Right atrium auricular region (tissue), 2 donors: ENCODE data around the gene CAPZB. TPM values are rescaled to one million over a fixed set of nuclear protein-coding genes. Genes with fewer than 3 reads are reported as not detected.
"Not testable (repeated sequence)": the region's sequence is repeated elsewhere in the genome, so short reads cannot be mapped to it uniquely, and the experiment has no call there.

ENCODE experiments used
- DNase-seq: peaks from one replicate; pipeline ENCODE4 v3.0.0-alpha.2; 2019; ENCODE audit warnings: low spot score
- H3K27ac ChIP-seq, 2 donors: fragments of 200-600 bp; sonication (generic); 1 replicate in 1 of 2; 2 replicates in 1 of 2; pipeline ENCODE4 v1.5.1; 2016 to 2019
- H3K27me3 ChIP-seq, 2 donors: fragments of 200-600 bp; sonication (generic); one replicate each; pipeline versions ENCODE4 v1.5.1 to v1.6.0; 2017 to 2019
- H3K36me3 ChIP-seq: fragments of 200-600 bp; sonication (generic); one replicate; pipeline ENCODE4 v1.5.1; 2016
- H3K4me1 ChIP-seq, 2 donors: fragments of 200-600 bp; sonication (generic); one replicate each; pipeline versions ENCODE4 v1.5.1 to v1.6.0; 2017 to 2019
- H3K4me3 ChIP-seq, 2 donors: fragments of 200-600 bp; sonication (generic); 1 replicate in 1 of 2; 2 replicates in 1 of 2; pipeline ENCODE4 v1.5.1; 2017 to 2019; ENCODE audit warnings: mild to moderate bottlenecking in 1 of 2, moderate library complexity in 1 of 2
- H3K9me3 ChIP-seq, 2 donors: fragments of 200-600 bp; sonication (generic); one replicate each; pipeline ENCODE4 v1.5.1; 2019
- total RNA-seq, 2 donors: library from RNA; depleted of rRNA; stranded (reverse); fragments of >200 nt; gene quantifications; one replicate each; pipeline ENCODE4 v1.1.0, GENCODE V29; 2016
- TF ChIP-seq, protein P1 (sequence below), 2 donors: fragments of 200-600 bp; sonication (generic); IDR thresholded peaks; one replicate each; pipeline ENCODE4 v1.5.1; 2019; ENCODE audit warnings: antibody characterized with exemption in 2 of 2

Gene CAPZB
- total RNA-seq, 2 donors from 2014 or later, result 87.8 to 122 TPM

DNA sequence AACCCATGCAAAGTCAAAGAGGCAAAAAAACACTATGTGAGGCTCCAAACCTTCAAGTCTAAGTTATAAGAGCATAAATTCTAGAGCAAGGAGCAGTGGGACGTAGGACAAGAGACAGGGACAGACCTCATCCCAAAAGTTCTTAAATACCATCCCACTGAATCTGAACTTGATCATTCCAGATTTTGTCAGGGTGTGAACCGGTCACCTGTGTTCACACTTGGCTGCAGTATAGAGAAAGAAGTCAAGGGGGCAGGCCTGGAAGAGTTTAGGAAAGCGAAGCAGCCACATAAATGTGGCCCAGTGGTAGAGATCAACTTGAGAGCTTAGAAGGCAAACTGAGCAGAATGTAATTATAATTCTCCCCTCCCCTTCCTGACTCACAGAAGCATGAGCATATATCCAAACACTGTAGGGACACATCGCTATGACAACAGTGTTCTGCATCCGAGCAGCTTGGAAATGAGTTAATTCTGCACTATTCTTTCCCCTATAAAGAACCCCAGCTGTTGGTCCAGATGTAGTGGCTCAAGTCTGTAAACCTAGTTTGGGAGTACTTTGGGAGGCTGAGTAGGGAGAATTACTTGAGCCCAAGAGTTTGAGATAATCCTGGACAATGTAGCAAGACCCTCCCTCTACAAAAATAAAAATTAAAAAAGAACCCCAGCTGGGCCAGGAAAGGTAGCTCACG lies 176.1 kb downstream of the CAPZB start:
- Histone ChIP-seq H3K27me3 (no peaks in the 10 kb centered on the region), H3K36me3 (peaks cover 41% of the 10 kb centered on the region), H3K4me1 (peaks cover 0 to 30% of the 10 kb centered on the region in 2 donors), H3K4me3 (no peak overlapping the region), H3K9me3 (no peaks in the 10 kb centered on the region), H3K27ac (no peak overlapping the region)
- TF ChIP-seq, protein P1, sequence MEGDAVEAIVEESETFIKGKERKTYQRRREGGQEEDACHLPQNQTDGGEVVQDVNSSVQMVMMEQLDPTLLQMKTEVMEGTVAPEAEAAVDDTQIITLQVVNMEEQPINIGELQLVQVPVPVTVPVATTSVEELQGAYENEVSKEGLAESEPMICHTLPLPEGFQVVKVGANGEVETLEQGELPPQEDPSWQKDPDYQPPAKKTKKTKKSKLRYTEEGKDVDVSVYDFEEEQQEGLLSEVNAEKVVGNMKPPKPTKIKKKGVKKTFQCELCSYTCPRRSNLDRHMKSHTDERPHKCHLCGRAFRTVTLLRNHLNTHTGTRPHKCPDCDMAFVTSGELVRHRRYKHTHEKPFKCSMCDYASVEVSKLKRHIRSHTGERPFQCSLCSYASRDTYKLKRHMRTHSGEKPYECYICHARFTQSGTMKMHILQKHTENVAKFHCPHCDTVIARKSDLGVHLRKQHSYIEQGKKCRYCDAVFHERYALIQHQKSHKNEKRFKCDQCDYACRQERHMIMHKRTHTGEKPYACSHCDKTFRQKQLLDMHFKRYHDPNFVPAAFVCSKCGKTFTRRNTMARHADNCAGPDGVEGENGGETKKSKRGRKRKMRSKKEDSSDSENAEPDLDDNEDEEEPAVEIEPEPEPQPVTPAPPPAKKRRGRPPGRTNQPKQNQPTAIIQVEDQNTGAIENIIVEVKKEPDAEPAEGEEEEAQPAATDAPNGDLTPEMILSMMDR (IDR thresholded peaks at IDR 0.05), result no peak
- DNase-seq, result no peak

DNA sequence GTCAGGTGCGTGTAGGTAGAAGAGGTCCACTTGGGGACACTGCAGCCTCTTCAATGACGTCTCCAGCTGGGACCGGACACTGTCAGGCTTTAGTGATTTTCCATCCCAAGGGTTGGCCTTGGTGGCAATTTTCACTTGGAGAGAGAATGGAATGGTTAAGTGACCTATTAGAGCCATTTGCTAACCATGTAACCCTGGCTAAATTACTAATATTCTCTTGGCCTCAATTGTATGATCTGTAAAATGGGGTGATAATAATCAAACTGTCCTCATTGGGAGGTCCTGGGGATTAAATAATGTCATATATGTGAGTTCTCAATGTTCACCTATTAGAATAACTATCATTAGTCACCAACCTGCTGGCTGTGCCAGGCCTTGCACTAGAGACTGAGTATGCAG lies 176.8 kb downstream of the CAPZB start:
- no peaks in the 10 kb centered on the region for H3K27me3 ChIP-seq
- H3K4me3 ChIP-seq, result no peak overlapping the region
- TF ChIP-seq, protein P1 (IDR thresholded peaks at IDR 0.05), result no peak
- peaks cover 49% of the 10 kb centered on the region for H3K36me3 ChIP-seq
- no peak overlapping the region for H3K27ac ChIP-seq
- peaks cover 0 to 28% of the 10 kb centered on the region in 2 donors for H3K4me1 ChIP-seq
- DNase-seq, result no peak
- no peaks in the 10 kb centered on the region for H3K9me3 ChIP-seq

DNA sequence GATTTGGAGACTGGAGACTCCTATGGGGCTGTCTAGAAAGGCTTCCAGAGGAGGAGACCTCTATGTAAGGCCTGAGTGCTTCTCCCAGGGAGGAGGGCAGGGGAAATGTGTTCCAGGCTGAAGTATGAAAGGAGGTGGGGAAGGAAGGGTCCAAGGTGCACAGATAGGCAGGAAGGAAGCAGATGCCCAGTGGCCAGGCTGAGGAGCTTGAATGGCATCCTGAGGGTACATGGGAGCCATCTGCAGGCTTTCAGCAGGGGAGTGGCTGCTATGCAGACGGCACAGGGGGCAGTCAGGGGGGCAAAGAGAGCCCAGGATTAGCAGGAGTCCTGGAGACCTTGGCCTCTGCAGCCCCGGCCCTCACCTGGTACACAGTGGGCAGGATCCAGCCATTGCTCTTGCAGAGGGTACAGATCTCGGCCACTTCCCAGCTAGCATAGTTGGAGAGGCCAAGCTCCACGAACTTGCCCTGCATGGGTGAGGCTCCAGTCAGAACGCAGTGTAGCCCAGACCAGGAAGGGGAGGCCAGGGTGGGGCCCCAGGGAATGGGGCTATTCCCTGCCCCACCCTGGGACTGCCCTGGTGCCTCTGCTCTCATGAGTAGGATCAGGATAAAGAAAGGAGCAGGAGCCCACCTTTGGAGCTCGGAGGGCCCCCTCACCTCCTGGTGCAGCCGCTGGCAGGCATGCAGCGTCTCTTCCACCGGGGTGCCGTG lies 177.4 kb downstream of the CAPZB start:
- Histone ChIP-seq H3K9me3 (no peaks in the 10 kb centered on the region), H3K27me3 (no peaks in the 10 kb centered on the region), H3K4me1 (peaks cover 0 to 23% of the 10 kb centered on the region in 2 donors), H3K36me3 (peaks cover 54% of the 10 kb centered on the region), H3K27ac (no peak overlapping the region), H3K4me3 (no peak overlapping the region)
- TF ChIP-seq, protein P1 (IDR thresholded peaks at IDR 0.05), result no peak
- no peak for DNase-seq

DNA sequence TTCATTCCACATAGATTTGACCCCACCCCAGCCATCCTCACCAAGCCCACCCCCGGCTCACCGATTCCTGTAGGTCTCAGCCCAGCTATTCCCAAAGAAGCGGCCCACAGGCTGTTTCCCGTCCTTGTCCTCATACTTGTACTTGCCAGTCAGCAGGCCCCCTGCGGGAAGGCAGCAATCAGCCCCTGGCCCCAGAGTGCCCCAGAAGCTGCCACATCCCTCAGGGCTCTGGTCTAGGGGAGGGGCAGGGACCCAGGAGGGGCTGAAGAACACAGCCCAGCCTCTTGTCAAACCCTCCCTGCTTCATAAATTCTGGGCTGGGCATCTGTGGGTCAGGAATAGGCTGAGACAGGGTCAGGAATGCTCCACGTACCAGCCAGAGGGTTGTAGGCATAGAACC lies 178.4 kb downstream of the CAPZB start:
- H3K36me3 ChIP-seq, result peaks cover 54% of the 10 kb centered on the region
- TF ChIP-seq, protein P1 (IDR thresholded peaks at IDR 0.05), result no peak

DNA sequence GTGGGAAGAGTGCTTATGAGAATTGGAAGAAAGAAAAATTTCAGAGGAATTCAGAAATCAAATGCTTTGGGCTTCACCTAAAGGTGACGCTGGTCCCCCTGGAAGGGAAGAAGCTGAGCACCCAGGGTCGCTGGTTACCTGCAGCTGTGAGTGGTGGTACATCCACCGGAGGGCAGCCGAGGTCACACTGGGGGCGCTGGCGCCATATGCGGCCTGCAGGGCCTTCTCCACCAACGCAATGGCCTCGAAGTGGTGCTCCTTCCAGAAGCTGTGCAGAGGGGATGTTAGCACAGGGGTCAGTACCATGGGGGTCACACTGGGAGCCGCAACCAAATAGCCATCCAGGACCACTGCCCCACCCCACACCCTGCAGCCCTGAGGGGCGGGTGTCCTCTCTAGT lies 179.5 kb downstream of the CAPZB start:
- Histone ChIP-seq H3K9me3 (no peaks in the 10 kb centered on the region), H3K27ac (no peak overlapping the region), H3K4me3 (no peak overlapping the region), H3K27me3 (no peaks in the 10 kb centered on the region), H3K4me1 (peaks cover 0 to 9% of the 10 kb centered on the region in 2 donors), H3K36me3 (peaks cover 54% of the 10 kb centered on the region)
- TF ChIP-seq, protein P1 (IDR thresholded peaks at IDR 0.05), result no peak
- no peak for DNase-seq

More for the DNA sequence above, 178.4 kb downstream of the CAPZB start:
- H3K4me1 ChIP-seq, result peaks cover 0 to 17% of the 10 kb centered on the region in 2 donors
- H3K27ac ChIP-seq, result no peak overlapping the region
- H3K4me3 ChIP-seq, result no peak overlapping the region
- DNase-seq, result no peak
- H3K9me3 ChIP-seq, result no peaks in the 10 kb centered on the region
- no peaks in the 10 kb centered on the region for H3K27me3 ChIP-seq

DNA sequence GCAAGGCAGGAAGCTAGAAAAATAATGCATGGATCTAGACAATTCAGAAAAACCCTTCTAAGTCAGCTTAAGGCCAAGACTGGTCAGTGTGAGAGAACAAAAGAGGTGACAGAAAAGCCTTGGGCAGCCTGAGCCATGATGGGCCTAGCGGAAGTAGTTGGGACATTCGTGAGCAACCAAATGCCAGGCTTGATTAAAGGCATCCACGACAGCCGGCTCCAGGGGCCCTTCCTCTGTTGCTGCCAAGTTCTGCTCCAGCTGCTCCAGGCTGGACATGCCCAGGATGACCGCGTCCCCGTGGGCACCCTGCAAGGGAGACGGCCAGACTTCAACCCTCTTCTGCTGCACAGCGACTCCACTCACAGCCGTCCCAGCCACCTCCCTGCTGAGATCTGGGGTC lies 181.3 kb downstream of the CAPZB start:
- H3K27me3 ChIP-seq, H3K4me3 ChIP-seq, H3K27ac ChIP-seq, DNase-seq, H3K4me1 ChIP-seq, H3K9me3 ChIP-seq: not testable (repeated sequence)
- H3K36me3 ChIP-seq, result peaks cover 54% of the 10 kb centered on the region
